Gastrocnemius medialis (tissue), 4 donors: ENCODE measurements around the gene TIGIT.

ENCODE experiments used
- POLR2A ChIP-seq, 2 donors: fragments of 450-650 bp; IDR thresholded peaks; one replicate each; pipeline ENCODE4 v1.6.1; 2017; ENCODE audit warnings: antibody characterized with exemption in 2 of 2, mild to moderate bottlenecking in 2 of 2, moderate library complexity in 2 of 2
- TF ChIP-seq, protein P1 (sequence below), 5 experiments: fragments of 450-650 bp in 3 of 5; fragments of 200-600 bp in 2 of 5; sonication (generic) in 2 of 5; IDR thresholded peaks in 4 of 5; conservative IDR thresholded peaks in 1 of 5; 1 replicate in 4 of 5; 2 replicates in 1 of 5; pipeline ENCODE4 v1.5.1; 2016 to 2019; ENCODE audit warnings: antibody characterized with exemption in 5 of 5, mild to moderate bottlenecking in 3 of 5, moderate library complexity in 3 of 5

DNA sequence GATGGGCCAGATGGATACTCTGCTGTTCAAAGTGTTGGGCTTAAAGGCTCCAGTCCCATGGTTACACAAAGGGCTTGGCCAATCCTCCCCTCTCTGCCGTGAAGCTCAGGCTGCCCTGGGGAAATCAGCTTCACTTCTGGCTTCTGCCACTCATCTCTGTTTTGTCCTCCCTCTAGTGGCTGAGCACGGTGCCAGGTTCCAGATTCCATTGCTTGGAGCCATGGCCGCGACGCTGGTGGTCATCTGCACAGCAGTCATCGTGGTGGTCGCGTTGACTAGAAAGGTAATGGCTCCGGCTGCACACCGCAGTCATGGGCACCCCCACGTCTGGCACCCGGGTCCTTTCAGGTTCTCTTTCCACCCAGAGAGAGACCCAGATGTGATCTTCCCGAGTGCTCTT lies 5.6 kb downstream of the TIGIT start:
- TF ChIP-seq, protein P1, sequence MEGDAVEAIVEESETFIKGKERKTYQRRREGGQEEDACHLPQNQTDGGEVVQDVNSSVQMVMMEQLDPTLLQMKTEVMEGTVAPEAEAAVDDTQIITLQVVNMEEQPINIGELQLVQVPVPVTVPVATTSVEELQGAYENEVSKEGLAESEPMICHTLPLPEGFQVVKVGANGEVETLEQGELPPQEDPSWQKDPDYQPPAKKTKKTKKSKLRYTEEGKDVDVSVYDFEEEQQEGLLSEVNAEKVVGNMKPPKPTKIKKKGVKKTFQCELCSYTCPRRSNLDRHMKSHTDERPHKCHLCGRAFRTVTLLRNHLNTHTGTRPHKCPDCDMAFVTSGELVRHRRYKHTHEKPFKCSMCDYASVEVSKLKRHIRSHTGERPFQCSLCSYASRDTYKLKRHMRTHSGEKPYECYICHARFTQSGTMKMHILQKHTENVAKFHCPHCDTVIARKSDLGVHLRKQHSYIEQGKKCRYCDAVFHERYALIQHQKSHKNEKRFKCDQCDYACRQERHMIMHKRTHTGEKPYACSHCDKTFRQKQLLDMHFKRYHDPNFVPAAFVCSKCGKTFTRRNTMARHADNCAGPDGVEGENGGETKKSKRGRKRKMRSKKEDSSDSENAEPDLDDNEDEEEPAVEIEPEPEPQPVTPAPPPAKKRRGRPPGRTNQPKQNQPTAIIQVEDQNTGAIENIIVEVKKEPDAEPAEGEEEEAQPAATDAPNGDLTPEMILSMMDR (IDR thresholded peaks at IDR 0.05 in 4 of 5, conservative IDR thresholded peaks at IDR 0.05 in 1 of 5): no peak
- no peak for TF ChIP-seq POLR2A (IDR thresholded peaks at IDR 0.05)
